K562 (cell line): ENCODE measurements around the gene PLCL2. TPM values are rescaled to one million over a fixed set of nuclear protein-coding genes. Genes with fewer than 3 reads are reported as not detected.
A peak's percentile ranks its signal among the peaks of the same experiment; 100 is the strongest.

Experiments used
- ATAC-seq: fragments of 200-7000 bp; cut with Tn5 transposase; 3 replicates; pipeline ENCODE4 v1.9.1; 2020; ENCODE audit warnings: moderate library complexity
- BruUV-seq: library from RNA; stranded (reverse); fragments of 400-500 nt; replicated peaks from 2 replicates; lab custom pipeline; 2021; lab: Mats Ljungman, UMichigan
- CTCF ChIA-PET: fragments of 300-600 bp; formaldehyde crosslinking; extraction: SDS; loops from one replicate; lab custom pipeline; 2021; ENCODE audit warnings: low intra/inter-chr PET ratio; lab: Yijun Ruan, JAX
- POLR2A ChIA-PET: fragments of 300-600, 350-650 bp; sonication (Branson Sonifier 250); formaldehyde crosslinking; extraction: SDS; loops from one replicate; lab custom pipeline; 2021; ENCODE audit warnings: antibody characterized with exemption, inconsistent platforms; lab: Yijun Ruan, JAX
- DNase-seq, 4 experiments: peaks; one replicate each; pipeline versions ENCODE4 v3.0.0 to v3.0.0-alpha.2; 2011 to 2018; ENCODE audit warnings: low spot score in 3 of 4, mixed read lengths in 3 of 4; ENCODE audit errors: extremely low read depth in 1 of 4
- FAIRE-seq: peaks from 2 replicates; lab custom pipeline; 2011; peaks lifted over from hg19 to GRCh38; lab: Jason Lieb, UNC
- H2AFZ ChIP-seq: 2 replicates; pipeline ENCODE4 v1.6.0; 2011; ENCODE audit warnings: low read depth, low read length, control low read depth, inconsistent platforms
- H3K27ac ChIP-seq: fragments of 200-600 bp; 3 replicates; pipeline ENCODE4 v1.8.0; 2011; ENCODE audit warnings: low read depth, mild to moderate bottlenecking, control low read depth, inconsistent platforms, low read length, moderate library complexity, mixed read lengths; ENCODE audit errors: extremely low read depth
- H3K27me3 ChIP-seq, 2 experiments: fragments of 300-600 bp in 1 of 2; 2 replicates in 1 of 2; 3 replicates in 1 of 2; pipeline versions ENCODE4 v1.6.0 to v1.8.0; 2011; ENCODE audit warnings: inconsistent platforms in 2 of 2, low read length in 2 of 2, mild to moderate bottlenecking in 1 of 2, mixed read lengths in 1 of 2, moderate library complexity in 1 of 2; ENCODE audit not compliant: control insufficient read depth in 2 of 2, insufficient read depth in 2 of 2
- H3K36me3 ChIP-seq: fragments of 300-600 bp; 3 replicates; pipeline ENCODE4 v1.8.0; 2011; ENCODE audit warnings: mild to moderate bottlenecking, low read length, inconsistent platforms; ENCODE audit not compliant: control insufficient read depth, insufficient read depth
- H3K4me1 ChIP-seq, 2 experiments: fragments of 200-600 bp in 1 of 2; replicated peaks in 1 of 2; 2 replicates in 1 of 2; 3 replicates in 1 of 2; pipeline versions ENCODE4 v1.5.1 to v1.8.0; 2011; ENCODE audit warnings: inconsistent platforms in 2 of 2, low read length in 2 of 2, mild to moderate bottlenecking in 1 of 2, mixed read lengths in 1 of 2, moderate library complexity in 1 of 2; ENCODE audit not compliant: control insufficient read depth in 2 of 2, insufficient read depth in 2 of 2
- H3K4me2 ChIP-seq: 2 replicates; pipeline ENCODE4 v1.6.1; 2011; ENCODE audit warnings: low read length, control low read depth, inconsistent platforms, mixed read lengths; ENCODE audit not compliant: insufficient read depth
- H3K4me3 ChIP-seq: fragments of 200-600 bp; sonication (generic), shearing (Covaris generic); 2 replicates; pipeline ENCODE4 v1.5.1; 2016; ENCODE audit warnings: control low read depth, inconsistent platforms
- H3K79me2 ChIP-seq: fragments of 200-600 bp; 3 replicates; pipeline ENCODE4 v1.8.0; 2011; ENCODE audit warnings: low read length, inconsistent platforms; ENCODE audit not compliant: control insufficient read depth, insufficient read depth
- H3K9ac ChIP-seq, 2 experiments: 2 replicates each; pipeline versions ENCODE4 v1.6.0 to v1.6.1; 2011; ENCODE audit warnings: low read depth in 2 of 2, low read length in 2 of 2, control low read depth in 1 of 2, inconsistent platforms in 1 of 2, mild to moderate bottlenecking in 1 of 2, mixed read lengths in 1 of 2; ENCODE audit not compliant: insufficient read depth in 1 of 2
- H3K9me1 ChIP-seq: one replicate; pipeline ENCODE4 v1.6.0; 2011; ENCODE audit warnings: inconsistent platforms, mild to moderate bottlenecking, low read length, moderate library complexity; ENCODE audit not compliant: control insufficient read depth, insufficient read depth
- H3K9me3 ChIP-seq: replicated peaks from 2 replicates; pipeline ENCODE4 v1.5.1; 2011; ENCODE audit warnings: low read depth, low read length, inconsistent platforms; ENCODE audit not compliant: control insufficient read depth, insufficient read depth
- H4K20me1 ChIP-seq: replicated peaks from 2 replicates; pipeline ENCODE4 v1.6.1; 2011; ENCODE audit warnings: low read length, inconsistent platforms, mixed read lengths; ENCODE audit not compliant: control insufficient read depth, insufficient read depth
- CBX1 ChIP-seq: sonication (generic); IDR thresholded peaks from 2 replicates; pipeline ENCODE4 v1.6.1; 2016; ENCODE audit warnings: antibody characterized with exemption, low read depth, mild to moderate bottlenecking
- DIDO1 ChIP-seq: fragments of 450-650 bp; IDR thresholded peaks from 2 replicates; pipeline ENCODE4 v1.6.1; 2016; ENCODE audit warnings: low read depth, missing biosample characterization, missing genetic modification characterization
- DMBX1 ChIP-seq: fragments of 250-450 bp; sonication (Bioruptor Pico); IDR thresholded peaks from 2 replicates; pipeline ENCODE4 v1.8.0; 2022; ENCODE audit warnings: inconsistent platforms, mild to moderate bottlenecking, moderate library complexity, borderline replicate concordance
- E2F5 ChIP-seq: sonication (generic); formaldehyde crosslinking; IDR thresholded peaks from 2 replicates; pipeline ENCODE4 v1.8.0; 2022; ENCODE audit warnings: mild to moderate bottlenecking, missing genetic modification reagents
- ETV6 ChIP-seq, 3 experiments: fragments of 150-350 bp in 1 of 3; sonication (generic) in 1 of 3; formaldehyde crosslinking in 1 of 3; IDR thresholded peaks; 2 replicates each; pipeline versions ENCODE4 v1.6.1 to v1.8.0; 2014 to 2022; ENCODE audit warnings: borderline replicate concordance in 2 of 3, low read depth in 2 of 3, antibody characterized with exemption in 1 of 3, low read length in 1 of 3, mild to moderate bottlenecking in 1 of 3, missing genetic modification reagents in 1 of 3
- FOXA1 ChIP-seq: fragments of 450-650 bp; IDR thresholded peaks from 2 replicates; pipeline ENCODE4 v1.6.1; 2016; ENCODE audit warnings: mild to moderate bottlenecking, borderline replicate concordance
- FUS ChIP-seq: fragments of 200-400 bp; formaldehyde crosslinking; optimal IDR thresholded peaks from 2 replicates; pipeline ENCODE3; 2017; ENCODE audit warnings: low read depth, low read length
- HINFP ChIP-seq: fragments of 450-650 bp; conservative IDR thresholded peaks from 2 replicates; pipeline ENCODE4 v1.6.1; 2016; ENCODE audit warnings: missing genetic modification characterization, low read depth, mild to moderate bottlenecking, control low read depth, missing compliant biosample characterization
- IRF2 ChIP-seq: sonication (generic); formaldehyde crosslinking; IDR thresholded peaks from 2 replicates; pipeline ENCODE4 v1.8.1; 2022; ENCODE audit warnings: mild to moderate bottlenecking, missing genetic modification reagents
- LARP7 ChIP-seq: fragments of 450-650 bp; IDR thresholded peaks from 2 replicates; pipeline ENCODE4 v1.6.1; 2016
- NR3C1 ChIP-seq: sonication (generic); formaldehyde crosslinking; IDR thresholded peaks from 2 replicates; pipeline ENCODE4 v1.8.1; 2022; ENCODE audit warnings: missing genetic modification reagents
- POLR2AphosphoS2 ChIP-seq: IDR thresholded peaks from 2 replicates; pipeline ENCODE4 v1.6.1; 2012; ENCODE audit warnings: low read length, improper control_type of control experiment
- RFX7 ChIP-seq: fragments of 250-450 bp; sonication (Bioruptor Pico); IDR thresholded peaks from 2 replicates; pipeline ENCODE4 v1.5.1; 2021; ENCODE audit warnings: mild to moderate bottlenecking
- SAFB2 ChIP-seq: fragments of 200-400 bp; formaldehyde crosslinking; IDR thresholded peaks from 2 replicates; pipeline ENCODE4 v1.6.1; 2018; ENCODE audit warnings: borderline replicate concordance, low read length, low read depth, moderate library complexity; ENCODE audit not compliant: severe bottlenecking
- ZBTB8A ChIP-seq: fragments of 450-650 bp; IDR thresholded peaks from 2 replicates; pipeline ENCODE4 v1.6.1; 2018; ENCODE audit warnings: mild to moderate bottlenecking, moderate library complexity; ENCODE audit not compliant: partially characterized antibody
- ZFPM2 ChIP-seq: fragments of 250-450 bp; sonication (Bioruptor Pico); IDR thresholded peaks from 2 replicates; pipeline ENCODE4 v1.5.1; 2022; ENCODE audit warnings: mild to moderate bottlenecking
- ZNF655 ChIP-seq: fragments of 250-450 bp; sonication (Bioruptor Pico); IDR thresholded peaks from 2 replicates; pipeline ENCODE4 v1.5.0; 2021
- ZNF766 ChIP-seq: fragments of 200-800 bp; sonication (Bioruptor generic); conservative IDR thresholded peaks from 2 replicates; pipeline ENCODE4 v1.6.1; 2016; ENCODE audit warnings: missing genetic modification characterization, missing compliant biosample characterization
- WGBS: fragments of 100-300 bp; shearing (Covaris generic); methylation state at CpG from one replicate; pipeline ENCODE4 v1.1.6; 2016; ENCODE audit warnings: low coverage, mixed read lengths; ENCODE audit not compliant: insufficient coverage; ENCODE audit errors: missing lambda C conversion rate; 5-methylcytosine and 5-hydroxymethylcytosine counted together
- in situ Hi-C: fragments of 300-500 bp; cut with MboI; formaldehyde crosslinking; loops from 4 replicates; pipeline ENCODE4 v1.15.0; 2018; ENCODE audit warnings: inconsistent platforms, mixed read lengths
- intact Hi-C: fragments of 100-400 bp; cut with micrococcal nuclease; formaldehyde crosslinking; loops from 2 replicates; pipeline ENCODE4 v1.14.2; 2022
- polyA plus RNA-seq, 8 experiments: library from polyadenylated mRNA; depleted of rRNA in 4 of 8; stranded (reverse) in 5 of 8; unstranded in 3 of 8; fragments of >200 nt; fragmentation: Nextera tagmentation in 2 of 8; fragmentation: Illumina TruSeq in 1 of 8; extraction: Ambion mirVana in 2 of 8; extraction: Trizol in 1 of 8; gene quantifications; 2 replicates each; pipeline versions ENCODE4 v1.2.1 to v1.2.3, GENCODE V29; 2011 to 2014; ENCODE audit warnings: inconsistent platforms in 1 of 8, missing spikeins in 1 of 8
- total RNA-seq, 7 experiments: library from RNA; depleted of rRNA in 6 of 7; stranded (reverse); fragments of >200 nt in 6 of 7; fragmentation: Illumina TruSeq in 2 of 7; extraction: Trizol in 2 of 7; gene quantifications; 2 replicates each; pipeline versions ENCODE4 v1.2.1 to v1.2.3, GENCODE V29; 2011 to 2021; ENCODE audit warnings: low replicate concordance in 1 of 7

The PLCL2 gene
- total and polyA plus RNA-seq, 9 of the 15 experiments (the other 6 are each of a cell fraction or from before 2014, with no cell fraction given): 0.03 to 0.18 (median 0.11) TPM; not detected in 2

GRCh38 chr3:17115186-17115585 lies 230.4 kb downstream of the PLCL2 start:
- no peaks in the 10 kb centered on the region for H3K79me2 ChIP-seq
- peaks cover 0 to 5% of the 10 kb centered on the region in 2 experiments; a peak in 3 of 5 replicates for H3K27me3 ChIP-seq
- no peak overlapping the region for H2AFZ ChIP-seq
- TF ChIP-seq ZNF766: no peak
- TF ChIP-seq CBX1: no peak
- TF ChIP-seq ZFPM2: no peak
- no peak for TF ChIP-seq FUS
- TF ChIP-seq RFX7 (CRISPR knock-in tag): no peak
- TF ChIP-seq FOXA1: no peak
- TF ChIP-seq NR3C1 (CRISPR knock-in tag): no peak
- no peak for TF ChIP-seq LARP7
- no peak for TF ChIP-seq IRF2
- TF ChIP-seq DMBX1 (CRISPR knock-in tag): no peak
- no peak for TF ChIP-seq ETV6 (IDR thresholded peaks at IDR 0.05; ENCODE audit: borderline replicate concordance in 1 of 2, low read depth in 2 of 2, low read length in 1 of 2)
- no peak for TF ChIP-seq ETV6 (CRISPR knock-in tag; IDR thresholded peaks at IDR 0.05; ENCODE audit: borderline replicate concordance)
- no peak for TF ChIP-seq POLR2AphosphoS2
- no peak for TF ChIP-seq HINFP (tag)
- no peak for TF ChIP-seq SAFB2
- TF ChIP-seq E2F5 (CRISPR knock-in tag): no peak
- TF ChIP-seq ZBTB8A: no peak
- TF ChIP-seq ZNF655: no peak
- TF ChIP-seq DIDO1 (tag): no peak
- TF ChIP-seq, all 486 proteins: peak for 0
- FAIRE-seq (no peak), DNase-seq (no peak), ATAC-seq (peak; percentile 36; the same call in 1 of the 3 replicates)
- Histone ChIP-seq H3K4me1 (no peaks in the 10 kb centered on the region), H3K36me3 (no peaks in the 10 kb centered on the region), H4K20me1 (no peaks in the 10 kb centered on the region), H3K27ac (no peak overlapping the region), H3K4me3 (no peak overlapping the region), H3K9ac (no peak overlapping the region), H3K9me1 (no peaks in the 10 kb centered on the region), H3K4me2 (no peak overlapping the region), H3K9me3 (no peaks in the 10 kb centered on the region)
- BruUV-seq: no TSS peak
- 2% methylated on average over 3 of the region's 3 CpGs for WGBS
- in situ Hi-C loops (no loop called here), intact Hi-C loops (no loop called here)
- ChIA-PET CTCF (no interaction called here), POLR2A (no interaction called here)
